Activated T-cell treated with anti-CD3 and anti-CD28 coated beads, Interleukin-2, amount 50 U/mL, for 4 hours (primary cell): ENCODE data around the gene APOA1. TPM values are rescaled to one million over a fixed set of nuclear protein-coding genes. Genes with fewer than 3 reads are reported as not detected.

Source experiments
- ATAC-seq, 2 donors: fragments of 200-7000 bp; cut with Tn5 transposase; one replicate each; pipeline ENCODE4 v1.10.0; 2021
- DNase-seq: peaks from one replicate; pipeline ENCODE4 v3.0.0-alpha.2; 2020
- H3K27me3 Mint-ChIP-seq: one replicate; pipeline ENCODE4 v1.8.0; 2021; ENCODE audit warnings: low read depth, mixed read lengths
- H3K36me3 Mint-ChIP-seq: one replicate; pipeline ENCODE4 v1.8.0; 2022; ENCODE audit warnings: mixed read lengths; ENCODE audit not compliant: insufficient read depth
- H3K4me1 Mint-ChIP-seq: one replicate; pipeline ENCODE4 v1.8.0; 2021; ENCODE audit warnings: low read depth, mixed read lengths
- H3K4me3 Mint-ChIP-seq: one replicate; pipeline ENCODE4 v1.8.0; 2021; ENCODE audit warnings: mild to moderate bottlenecking, moderate library complexity, mixed read lengths
- H3K9me3 Mint-ChIP-seq: one replicate; pipeline ENCODE4 v1.8.0; 2021; ENCODE audit warnings: mixed read lengths
- total RNA-seq, 3 donors: library from RNA; stranded (reverse); gene quantifications; one replicate each; pipeline ENCODE4 v1.2.1, GENCODE V29; 2021

Gene APOA1
- total RNA-seq, 3 donors from 2014 or later: 1.4 to 2.9 (median 2.1) TPM

DNA sequence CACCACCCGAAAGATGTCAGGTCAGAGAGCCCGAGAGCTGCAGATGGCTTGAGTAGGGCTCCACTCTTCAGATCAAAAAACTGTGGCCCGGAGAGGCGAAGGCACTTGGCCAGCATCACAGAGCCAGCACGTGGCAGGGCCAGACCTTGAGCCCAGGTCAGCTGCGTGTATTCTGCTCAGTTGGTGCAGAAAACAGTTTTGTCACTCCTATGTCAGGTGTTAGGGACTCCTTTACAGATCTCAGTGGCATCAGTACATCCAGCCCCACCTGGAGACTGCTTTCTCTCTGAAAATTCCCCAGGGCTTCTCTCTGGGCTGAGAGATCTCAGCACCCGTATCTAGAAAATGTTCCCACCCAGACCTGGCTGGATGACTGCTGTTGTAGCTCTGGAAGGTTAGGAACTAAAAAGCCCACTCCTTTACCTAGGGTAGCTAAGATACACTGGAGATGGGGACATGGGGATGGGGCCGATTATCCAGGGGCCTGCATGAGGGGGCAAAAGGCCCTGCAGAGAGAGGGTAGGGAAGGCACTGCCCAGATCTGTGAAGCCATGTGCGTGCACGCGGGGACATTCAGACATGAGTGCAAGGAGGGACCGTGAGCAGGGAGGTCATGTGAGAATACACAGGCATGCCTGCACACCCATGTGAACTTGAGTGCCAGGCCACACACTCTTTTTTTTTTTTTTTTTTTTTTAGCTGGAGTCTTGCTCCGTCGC lies 3.4 kb downstream of the APOA1 start:
- no peak for ATAC-seq
- peaks cover 8% of the 10 kb centered on the region for H3K4me1 Mint-ChIP-seq

DNA sequence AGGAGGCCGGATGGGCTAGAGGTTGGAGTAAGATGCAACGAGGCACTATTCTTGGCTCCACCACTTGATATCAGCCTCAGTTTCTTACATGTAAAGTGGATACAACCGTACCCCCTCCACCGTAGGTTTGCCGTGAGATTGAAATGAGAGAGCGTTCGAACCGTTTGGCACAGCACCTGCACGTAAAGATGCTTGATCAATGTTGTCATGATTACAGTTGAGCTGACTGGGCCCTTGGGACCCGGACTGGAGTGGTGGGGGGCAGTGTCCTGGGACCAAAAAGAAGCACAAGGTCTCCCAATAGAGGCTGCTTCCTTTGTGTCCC lies 4.0 kb downstream of the APOA1 start:
- Mint-ChIP-seq H3K27me3 (no peaks in the 10 kb centered on the region), H3K36me3 (no peaks in the 10 kb centered on the region), H3K4me1 (peaks cover 8% of the 10 kb centered on the region), H3K9me3 (no peaks in the 10 kb centered on the region), H3K4me3 (no peak overlapping the region)
- ATAC-seq: no peak
- no peak for DNase-seq

More for the DNA sequence above, 3.4 kb downstream of the APOA1 start:
- Mint-ChIP-seq H3K36me3 (no peaks in the 10 kb centered on the region), H3K27me3 (no peaks in the 10 kb centered on the region), H3K9me3 (no peaks in the 10 kb centered on the region), H3K4me3 (no peak overlapping the region)
- no peak for DNase-seq

DNA sequence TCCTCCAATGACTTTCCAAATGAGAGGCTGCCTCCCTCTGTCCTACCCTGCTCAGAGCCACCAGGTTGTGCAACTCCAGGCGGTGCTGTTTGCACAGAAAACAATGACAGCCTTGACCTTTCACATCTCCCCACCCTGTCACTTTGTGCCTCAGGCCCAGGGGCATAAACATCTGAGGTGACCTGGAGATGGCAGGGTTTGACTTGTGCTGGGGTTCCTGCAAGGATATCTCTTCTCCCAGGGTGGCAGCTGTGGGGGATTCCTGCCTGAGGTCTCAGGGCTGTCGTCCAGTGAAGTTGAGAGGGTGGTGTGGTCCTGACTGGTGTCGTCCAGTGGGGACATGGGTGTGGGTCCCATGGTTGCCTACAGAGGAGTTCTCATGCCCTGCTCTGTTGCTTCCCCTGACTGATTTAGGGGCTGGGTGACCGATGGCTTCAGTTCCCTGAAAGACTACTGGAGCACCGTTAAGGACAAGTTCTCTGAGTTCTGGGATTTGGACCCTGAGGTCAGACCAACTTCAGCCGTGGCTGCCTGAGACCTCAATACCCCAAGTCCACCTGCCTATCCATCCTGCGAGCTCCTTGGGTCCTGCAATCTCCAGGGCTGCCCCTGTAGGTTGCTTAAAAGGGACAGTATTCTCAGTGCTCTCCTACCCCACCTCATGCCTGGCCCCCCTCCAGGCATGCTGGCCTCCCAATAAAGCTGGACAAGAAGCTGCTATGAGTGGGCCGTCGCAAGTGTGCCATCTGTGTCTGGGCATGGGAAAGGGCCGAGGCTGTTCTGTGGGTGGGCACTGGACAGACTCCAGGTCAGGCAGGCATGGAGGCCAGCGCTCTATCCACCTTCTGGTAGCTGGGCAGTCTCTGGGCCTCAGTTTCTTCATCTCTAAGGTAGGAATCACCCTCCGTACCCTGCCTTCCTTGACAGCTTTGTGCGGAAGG lies 4.8 kb downstream of the APOA1 start:
- Mint-ChIP-seq H3K4me3 (no peak overlapping the region), H3K36me3 (no peaks in the 10 kb centered on the region), H3K9me3 (no peaks in the 10 kb centered on the region), H3K27me3 (no peaks in the 10 kb centered on the region), H3K4me1 (peaks cover 8% of the 10 kb centered on the region)
- no peak for ATAC-seq
- no peak for DNase-seq

DNA sequence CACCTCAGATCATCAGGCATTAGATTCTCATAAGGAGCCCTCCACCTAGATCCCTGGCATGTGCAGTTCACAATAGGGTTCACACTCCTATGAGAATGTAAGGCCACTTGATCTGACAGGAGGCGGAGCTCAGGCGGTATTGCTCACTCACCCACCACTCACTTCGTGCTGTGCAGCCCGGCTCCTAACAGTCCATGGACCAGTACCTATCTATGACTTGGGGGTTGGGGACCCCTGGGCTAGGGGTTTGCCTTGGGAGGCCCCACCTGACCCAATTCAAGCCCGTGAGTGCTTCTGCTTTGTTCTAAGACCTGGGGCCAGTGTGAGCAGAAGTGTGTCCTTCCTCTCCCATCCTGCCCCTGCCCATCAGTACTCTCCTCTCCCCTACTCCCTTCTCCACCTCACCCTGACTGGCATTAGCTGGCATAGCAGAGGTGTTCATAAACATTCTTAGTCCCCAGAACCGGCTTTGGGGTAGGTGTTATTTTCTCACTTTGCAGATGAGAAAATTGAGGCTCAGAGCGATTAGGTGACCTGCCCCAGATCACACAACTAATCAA lies 5.6 kb downstream of the APOA1 start:
- no peak overlapping the region for H3K4me3 Mint-ChIP-seq
- no peaks in the 10 kb centered on the region for H3K27me3 Mint-ChIP-seq
- no peak for ATAC-seq
- H3K9me3 Mint-ChIP-seq: no peaks in the 10 kb centered on the region
- no peaks in the 10 kb centered on the region for H3K36me3 Mint-ChIP-seq
- H3K4me1 Mint-ChIP-seq: peaks cover 8% of the 10 kb centered on the region
- no peak for DNase-seq

DNA sequence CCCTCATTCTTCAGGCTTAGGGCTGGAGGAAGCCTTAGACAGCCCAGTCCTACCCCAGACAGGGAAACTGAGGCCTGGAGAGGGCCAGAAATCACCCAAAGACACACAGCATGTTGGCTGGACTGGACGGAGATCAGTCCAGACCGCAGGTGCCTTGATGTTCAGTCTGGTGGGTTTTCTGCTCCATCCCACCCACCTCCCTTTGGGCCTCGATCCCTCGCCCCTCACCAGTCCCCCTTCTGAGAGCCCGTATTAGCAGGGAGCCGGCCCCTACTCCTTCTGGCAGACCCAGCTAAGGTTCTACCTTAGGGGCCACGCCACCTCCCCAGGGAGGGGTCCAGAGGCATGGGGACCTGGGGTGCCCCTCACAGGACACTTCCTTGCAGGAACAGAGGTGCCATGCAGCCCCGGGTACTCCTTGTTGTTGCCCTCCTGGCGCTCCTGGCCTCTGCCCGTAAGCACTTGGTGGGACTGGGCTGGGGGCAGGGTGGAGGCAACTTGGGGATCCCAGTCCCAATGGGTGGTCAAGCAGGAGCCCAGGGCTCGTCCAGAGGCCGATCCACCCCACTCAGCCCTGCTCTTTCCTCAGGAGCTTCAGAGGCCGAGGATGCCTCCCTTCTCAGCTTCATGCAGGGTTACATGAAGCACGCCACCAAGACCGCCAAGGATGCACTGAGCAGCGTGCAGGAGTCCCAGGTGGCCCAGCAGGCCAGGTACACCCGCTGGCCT lies 7.1 kb downstream of the APOA1 start:
- H3K9me3 Mint-ChIP-seq: no peaks in the 10 kb centered on the region
- no peak overlapping the region for H3K4me3 Mint-ChIP-seq
- H3K4me1 Mint-ChIP-seq: peaks cover 6% of the 10 kb centered on the region
- DNase-seq (no peak), ATAC-seq (no peak)
- H3K36me3 Mint-ChIP-seq: no peaks in the 10 kb centered on the region
- no peaks in the 10 kb centered on the region for H3K27me3 Mint-ChIP-seq

DNA sequence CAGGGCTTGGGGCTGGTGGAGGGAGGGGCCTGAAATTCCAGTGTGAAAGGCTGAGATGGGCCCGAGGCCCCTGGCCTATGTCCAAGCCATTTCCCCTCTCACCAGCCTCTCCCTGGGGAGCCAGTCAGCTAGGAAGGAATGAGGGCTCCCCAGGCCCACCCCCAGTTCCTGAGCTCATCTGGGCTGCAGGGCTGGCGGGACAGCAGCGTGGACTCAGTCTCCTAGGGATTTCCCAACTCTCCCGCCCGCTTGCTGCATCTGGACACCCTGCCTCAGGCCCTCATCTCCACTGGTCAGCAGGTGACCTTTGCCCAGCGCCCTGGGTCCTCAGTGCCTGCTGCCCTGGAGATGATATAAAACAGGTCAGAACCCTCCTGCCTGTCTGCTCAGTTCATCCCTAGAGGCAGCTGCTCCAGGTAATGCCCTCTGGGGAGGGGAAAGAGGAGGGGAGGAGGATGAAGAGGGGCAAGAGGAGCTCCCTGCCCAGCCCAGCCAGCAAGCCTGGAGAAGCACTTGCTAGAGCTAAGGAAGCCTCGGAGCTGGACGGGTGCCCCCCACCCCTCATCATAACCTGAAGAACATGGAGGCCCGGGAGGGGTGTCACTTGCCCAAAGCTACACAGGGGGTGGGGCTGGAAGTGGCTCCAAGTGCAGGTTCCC lies 7.8 kb downstream of the APOA1 start, which contains the start of gene APOC3:
Gene APOC3, plus strand, starts transcription at position 383 of the 659 bp plus-strand sequence. CDS start 676 bp downstream, outside the sequence.
- DNase-seq (no peak), ATAC-seq (no peak)
- H3K9me3 Mint-ChIP-seq: no peaks in the 10 kb centered on the region
- no peaks in the 10 kb centered on the region for H3K36me3 Mint-ChIP-seq
- no peaks in the 10 kb centered on the region for H3K27me3 Mint-ChIP-seq
- H3K4me3 Mint-ChIP-seq: no peak within 1 kb of the TSS
- H3K4me1 Mint-ChIP-seq: peaks cover under 1% of the 10 kb centered on the region

DNA sequence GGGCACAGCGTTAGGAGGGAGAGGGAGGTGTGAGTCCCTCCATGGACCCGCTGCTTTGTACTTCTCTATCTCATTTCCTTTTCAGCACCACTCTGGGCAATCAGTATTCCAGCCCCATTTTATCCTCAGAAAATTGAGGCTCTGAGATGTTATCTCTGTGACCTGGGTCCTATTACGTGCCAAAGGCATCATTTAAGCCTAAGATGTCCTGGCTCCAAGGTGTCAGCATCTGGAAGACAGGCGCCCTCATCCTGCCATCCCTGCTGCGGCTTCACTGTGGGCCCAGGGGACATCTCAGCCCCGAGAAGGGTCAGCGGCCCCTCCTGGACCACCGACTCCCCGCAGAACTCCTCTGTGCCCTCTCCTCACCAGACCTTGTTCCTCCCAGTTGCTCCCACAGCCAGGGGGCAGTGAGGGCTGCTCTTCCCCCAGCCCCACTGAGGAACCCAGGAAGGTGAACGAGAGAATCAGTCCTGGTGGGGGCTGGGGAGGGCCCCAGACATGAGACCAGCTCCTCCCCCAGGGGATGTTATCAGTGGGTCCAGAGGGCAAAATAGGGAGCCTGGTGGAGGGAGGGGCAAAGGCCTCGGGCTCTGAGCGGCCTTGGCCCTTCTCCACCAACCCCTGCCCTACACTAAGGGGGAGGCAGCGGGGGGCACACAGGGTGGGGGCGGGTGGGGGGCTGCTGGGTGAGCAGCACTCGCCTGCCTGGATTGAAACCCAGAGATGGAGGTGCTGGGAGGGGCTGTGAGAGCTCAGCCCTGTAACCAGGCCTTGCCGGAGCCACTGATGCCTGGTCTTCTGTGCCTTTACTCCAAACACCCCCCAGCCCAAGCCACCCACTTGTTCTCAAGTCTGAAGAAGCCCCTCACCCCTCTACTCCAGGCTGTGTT lies 8.5 kb downstream of the APOA1 start:
- Mint-ChIP-seq H3K27me3 (no peaks in the 10 kb centered on the region), H3K4me1 (no peaks in the 10 kb centered on the region), H3K4me3 (no peak overlapping the region), H3K36me3 (no peaks in the 10 kb centered on the region), H3K9me3 (no peaks in the 10 kb centered on the region)
- ATAC-seq (no peak), DNase-seq (no peak)

DNA sequence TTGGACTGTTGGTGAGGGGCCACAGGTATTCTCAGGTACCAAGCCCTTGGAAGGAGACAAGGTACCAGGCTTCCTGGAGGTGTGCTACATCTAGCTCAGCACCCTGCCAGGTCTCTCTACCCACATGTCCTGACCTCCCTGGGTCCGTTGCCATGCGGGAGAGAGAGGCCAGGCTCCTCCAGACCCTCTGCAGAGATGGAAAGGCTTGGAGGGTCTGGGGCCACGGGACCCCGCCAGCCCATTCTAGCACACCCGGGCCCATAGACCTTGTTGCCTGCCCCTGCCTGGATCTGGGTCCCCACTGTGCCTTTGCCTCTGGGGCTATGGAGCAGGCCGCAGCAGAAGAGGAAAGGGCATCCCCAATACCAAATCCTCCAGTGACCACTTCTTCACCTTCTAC lies 10.0 kb downstream of the APOA1 start:
- no peaks in the 10 kb centered on the region for H3K4me1 Mint-ChIP-seq
- no peaks in the 10 kb centered on the region for H3K36me3 Mint-ChIP-seq
- no peaks in the 10 kb centered on the region for H3K27me3 Mint-ChIP-seq
- DNase-seq: no peak
- H3K9me3 Mint-ChIP-seq: no peaks in the 10 kb centered on the region
- ATAC-seq: no peak
- no peak overlapping the region for H3K4me3 Mint-ChIP-seq

DNA sequence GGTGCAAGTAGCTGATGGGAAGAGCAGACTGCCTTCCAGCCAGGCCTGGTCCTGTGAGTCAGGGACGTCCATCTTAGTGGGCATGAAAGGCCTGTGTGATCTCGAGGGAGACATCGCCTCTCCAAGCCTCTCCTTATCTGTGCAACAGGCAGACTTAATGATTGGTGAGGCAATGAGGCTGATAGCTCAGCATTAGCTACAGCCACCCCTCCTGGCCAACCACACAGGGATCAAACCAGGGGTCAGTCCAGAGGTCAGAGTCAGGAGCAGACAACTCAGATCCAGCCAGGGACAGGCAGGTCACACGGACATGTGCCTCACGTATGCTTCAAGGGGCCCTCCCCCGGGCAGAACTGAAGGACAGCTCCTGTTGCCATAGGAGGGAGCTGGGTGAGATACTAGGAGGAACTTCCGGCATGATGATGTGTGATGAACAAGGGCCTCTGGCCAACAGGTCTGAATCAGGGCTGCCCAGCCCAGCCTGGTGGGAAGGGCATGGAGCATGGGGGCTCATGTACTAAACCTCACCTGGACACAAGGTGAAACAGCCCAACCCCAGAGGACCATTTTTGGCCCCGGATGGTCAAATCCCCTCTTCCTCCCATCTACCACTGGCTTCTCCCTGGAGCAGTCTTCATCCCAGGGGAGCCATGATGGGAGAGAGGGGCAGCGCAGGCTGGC lies 10.5 kb downstream of the APOA1 start:
- Mint-ChIP-seq H3K4me1 (no peaks in the 10 kb centered on the region), H3K27me3 (no peaks in the 10 kb centered on the region), H3K9me3 (no peaks in the 10 kb centered on the region), H3K4me3 (no peak overlapping the region), H3K36me3 (no peaks in the 10 kb centered on the region)
- no peak for ATAC-seq
- DNase-seq: no peak

DNA sequence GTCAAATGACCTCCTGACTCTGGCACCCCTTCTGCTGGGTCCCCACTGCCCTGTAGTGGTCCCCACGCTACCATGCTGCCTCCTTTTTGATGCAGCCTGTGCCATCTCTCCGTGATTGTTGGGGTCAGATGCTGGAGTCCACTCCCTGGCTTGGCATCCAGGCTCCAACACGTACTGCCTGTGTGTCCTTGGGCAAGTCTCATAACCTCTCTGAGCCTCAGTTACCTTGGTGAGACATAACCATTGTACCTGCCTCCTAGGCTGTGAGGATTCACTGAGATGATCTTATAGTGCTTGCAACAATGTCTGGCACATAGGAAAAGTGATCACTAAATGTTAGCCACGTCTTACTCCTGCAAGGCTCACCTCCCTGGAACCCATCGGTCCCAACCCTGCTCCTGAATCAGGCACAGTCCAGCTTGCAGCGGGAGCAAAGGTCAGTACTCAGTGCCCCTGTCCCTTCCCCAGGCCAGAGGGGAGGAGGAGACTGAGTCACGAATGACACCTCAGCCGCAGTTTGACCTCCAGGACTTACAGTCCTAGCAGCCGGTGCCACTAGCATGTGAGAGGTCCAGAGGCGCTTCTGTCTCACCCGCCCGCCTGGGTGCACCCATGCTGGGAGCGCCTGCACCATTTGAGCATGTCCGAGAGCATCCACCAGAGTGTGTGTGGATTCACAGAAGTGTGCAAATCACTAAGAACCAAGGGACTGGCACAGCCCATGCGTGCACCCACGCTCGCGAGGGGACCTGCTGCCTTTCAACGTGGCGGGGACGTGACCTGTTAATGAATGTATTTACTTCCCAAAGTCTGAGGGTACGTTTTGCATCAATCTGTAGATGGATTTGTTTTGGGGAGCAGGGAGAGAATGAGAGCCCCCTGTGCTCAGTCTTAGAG lies 11.3 kb downstream of the APOA1 start:
- H3K4me3 Mint-ChIP-seq: no peak overlapping the region
- no peaks in the 10 kb centered on the region for H3K9me3 Mint-ChIP-seq
- no peaks in the 10 kb centered on the region for H3K4me1 Mint-ChIP-seq
- DNase-seq (no peak), ATAC-seq (no peak)
- H3K27me3 Mint-ChIP-seq: no peaks in the 10 kb centered on the region
- no peaks in the 10 kb centered on the region for H3K36me3 Mint-ChIP-seq

DNA sequence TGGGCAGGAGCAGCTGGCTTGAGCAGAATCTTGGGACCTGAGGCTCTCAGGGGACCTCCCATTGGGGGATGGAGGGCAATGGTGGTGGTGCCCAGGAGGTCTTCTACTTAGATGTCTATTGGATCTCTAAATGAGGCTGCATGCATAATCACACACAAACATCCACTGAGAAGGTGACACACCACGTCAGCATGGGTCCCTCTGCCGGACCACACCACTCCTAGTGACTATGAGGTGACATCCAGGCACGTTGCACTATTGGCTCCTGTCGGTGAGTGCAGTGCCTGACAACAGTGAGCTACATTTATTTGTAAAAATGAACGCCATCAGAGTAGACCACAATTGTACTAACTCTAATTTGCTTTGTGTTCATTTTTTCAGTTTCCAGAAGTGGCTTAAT lies 12.0 kb downstream of the APOA1 start:
- Mint-ChIP-seq H3K4me3 (no peak overlapping the region), H3K27me3 (no peaks in the 10 kb centered on the region), H3K36me3 (no peaks in the 10 kb centered on the region), H3K4me1 (no peaks in the 10 kb centered on the region), H3K9me3 (no peaks in the 10 kb centered on the region)
- no peak for ATAC-seq
- DNase-seq: no peak
